Mucosa of gallbladder (tissue), 1 donor: ENCODE results near the gene MAL. TPM values are rescaled to one million over a fixed set of nuclear protein-coding genes. Genes with fewer than 3 reads are reported as not detected.

Experiments used
- DNase-seq: peaks from one replicate; pipeline ENCODE4 v3.0.0-alpha.2; 2020; ENCODE audit warnings: low spot score
- total RNA-seq: library from RNA; stranded (reverse); gene quantifications from one replicate; pipeline ENCODE4 v1.2.1, GENCODE V29; 2021
- donor health status: DM: no; HTN: no; CAD: no.

MAL gene
- total RNA-seq, 1 donor from 2014 or later = 2.9 TPM

GRCh38 chr2:95061601-95062183 is 36.2 kb downstream of the MAL start:
- DNase-seq = no peak

- no peak for DNase-seq
Measured at GRCh38 chr2:95062242-95063085, 37.0 kb downstream of the MAL start.

- DNase-seq = no peak
Measured at GRCh38 chr2:95063086-95063958, 37.8 kb downstream of the MAL start.

- no peak for DNase-seq
Measured at GRCh38 chr2:95068256-95068655, 42.7 kb downstream of the MAL start.

GRCh38 chr2:95069465-95069864 is 44.0 kb downstream of the MAL start:
- no peak for DNase-seq

- DNase-seq = no peak
Measured at GRCh38 chr2:95071856-95072255, 46.3 kb downstream of the MAL start.

GRCh38 chr2:95072424-95072823 is 46.9 kb downstream of the MAL start:
- peak; percentile 2 for DNase-seq

GRCh38 chr2:95073856-95074662 is 48.6 kb downstream of the MAL start:
- DNase-seq = no peak

GRCh38 chr2:95074663-95075439 is 49.3 kb downstream of the MAL start:
- DNase-seq = no peak

- DNase-seq = no peak
Measured at GRCh38 chr2:95075440-95076132, 50.1 kb downstream of the MAL start.

GRCh38 chr2:95076705-95077529 is 51.4 kb downstream of the MAL start:
- peak; percentile 77 for DNase-seq

GRCh38 chr2:95077530-95077825 is 52.0 kb downstream of the MAL start:
- DNase-seq = no peak

- no peak for DNase-seq
Measured at GRCh38 chr2:95077861-95078603, 52.5 kb downstream of the MAL start.

GRCh38 chr2:95079199-95079683 is 53.7 kb downstream of the MAL start:
- no peak for DNase-seq

- DNase-seq = no peak
Measured at GRCh38 chr2:95082477-95082876, 57.0 kb downstream of the MAL start.

GRCh38 chr2:95086017-95086416 is 60.5 kb downstream of the MAL start:
- no peak for DNase-seq

GRCh38 chr2:95087379-95087778 is 61.9 kb downstream of the MAL start:
- no peak for DNase-seq

GRCh38 chr2:95091885-95092555 is 66.5 kb downstream of the MAL start:
- no peak for DNase-seq
